ENCODE data around the gene PLEKHA5. TPM values are rescaled to one million over a fixed set of nuclear protein-coding genes. Genes with fewer than 3 reads are reported as not detected.
A peak's percentile ranks its signal among the peaks of the same experiment; 100 is the strongest.

The PLEKHA5 gene
- total RNA-seq, 1 donor = 82.2 TPM

GRCh38 chr12:19419086-19419485 is 289.6 kb downstream of the PLEKHA5 start:
- no peaks in the 10 kb centered on the region for H3K27me3 ChIP-seq (ENCODE audit: insufficient read depth, low read length)
- TF ChIP-seq CTCF (IDR thresholded peaks at IDR 0.05; ENCODE audit: extremely low read depth, low read depth, low read length) = no peak
- DNase-seq (ENCODE audit: insufficient read length, low spot score, missing footprints) = no peak
- H2AFZ ChIP-seq (ENCODE audit: low read length) = no peak overlapping the region
- no peak overlapping the region for H3K4me3 ChIP-seq (ENCODE audit: insufficient read depth, low read length)
- H4K20me1 ChIP-seq (ENCODE audit: insufficient read depth, low read length) = no peaks in the 10 kb centered on the region
- H3K27ac ChIP-seq (ENCODE audit: low read depth, low read length) = no peak overlapping the region
- no peaks in the 10 kb centered on the region for H3K4me1 ChIP-seq (ENCODE audit: insufficient read depth, low read length)
- no peak overlapping the region for H3K4me2 ChIP-seq (ENCODE audit: insufficient read depth, low read length)
- H3K79me2 ChIP-seq (ENCODE audit: insufficient read depth, low read length) = no peaks in the 10 kb centered on the region
- no peaks in the 10 kb centered on the region for H3K36me3 ChIP-seq (ENCODE audit: insufficient read depth, low read length)
- no peaks in the 10 kb centered on the region for H3K9me3 ChIP-seq (ENCODE audit: low read depth, low read length)

GRCh38 chr12:19421503-19422282 is 292.2 kb downstream of the PLEKHA5 start:
- no peaks in the 10 kb centered on the region for H3K27me3 ChIP-seq (ENCODE audit: insufficient read depth, low read length)
- TF ChIP-seq CTCF (IDR thresholded peaks at IDR 0.05; ENCODE audit: extremely low read depth, low read depth, low read length) = no peak

GRCh38 chr12:19423166-19423930 is 293.8 kb downstream of the PLEKHA5 start:
- DNase-seq (ENCODE audit: insufficient read length, low spot score, missing footprints) = no peak

More at GRCh38 chr12:19421503-19422282, 292.2 kb downstream of the PLEKHA5 start:
- no peaks in the 10 kb centered on the region for H4K20me1 ChIP-seq (ENCODE audit: insufficient read depth, low read length)
- peak overlapping the region; percentile 47 for H2AFZ ChIP-seq (ENCODE audit: low read length)
- H3K4me3 ChIP-seq (ENCODE audit: insufficient read depth, low read length) = no peak overlapping the region
- H3K4me2 ChIP-seq (ENCODE audit: insufficient read depth, low read length) = no peak overlapping the region
- no peaks in the 10 kb centered on the region for H3K9me3 ChIP-seq (ENCODE audit: low read depth, low read length)
- DNase-seq (ENCODE audit: insufficient read length, low spot score, missing footprints) = no peak
- no peak overlapping the region for H3K27ac ChIP-seq (ENCODE audit: low read depth, low read length)
- no peaks in the 10 kb centered on the region for H3K79me2 ChIP-seq (ENCODE audit: insufficient read depth, low read length)
- H3K4me1 ChIP-seq (ENCODE audit: insufficient read depth, low read length) = no peaks in the 10 kb centered on the region
- no peaks in the 10 kb centered on the region for H3K36me3 ChIP-seq (ENCODE audit: insufficient read depth, low read length)

More at GRCh38 chr12:19423166-19423930, 293.8 kb downstream of the PLEKHA5 start:
- H3K36me3 ChIP-seq (ENCODE audit: insufficient read depth, low read length) = no peaks in the 10 kb centered on the region
- H3K27ac ChIP-seq (ENCODE audit: low read depth, low read length) = no peak overlapping the region
- H2AFZ ChIP-seq (ENCODE audit: low read length) = no peak overlapping the region
- no peaks in the 10 kb centered on the region for H3K79me2 ChIP-seq (ENCODE audit: insufficient read depth, low read length)
- no peak overlapping the region for H3K4me3 ChIP-seq (ENCODE audit: insufficient read depth, low read length)
- no peak overlapping the region for H3K4me2 ChIP-seq (ENCODE audit: insufficient read depth, low read length)
- no peak for TF ChIP-seq CTCF (IDR thresholded peaks at IDR 0.05; ENCODE audit: extremely low read depth, low read depth, low read length)
- no peaks in the 10 kb centered on the region for H3K9me3 ChIP-seq (ENCODE audit: low read depth, low read length)
- H3K27me3 ChIP-seq (ENCODE audit: insufficient read depth, low read length) = no peaks in the 10 kb centered on the region
- no peaks in the 10 kb centered on the region for H3K4me1 ChIP-seq (ENCODE audit: insufficient read depth, low read length)
- H4K20me1 ChIP-seq (ENCODE audit: insufficient read depth, low read length) = no peaks in the 10 kb centered on the region

Small RNA genes within 50 kb of the gene (small RNA-seq; reads per million reads assigned to genes)
- gene AC091805.2 = not detected
- not detected for gene RN7SL67P
